GM12874 (cell line): ENCODE results near the gene BTBD10.

ENCODE experiments used
- CTCF ChIP-seq: IDR thresholded peaks from 2 replicates; pipeline ENCODE4 v1.5.1; 2011; ENCODE audit warnings: low read depth, mild to moderate bottlenecking, control low read depth, low read length, moderate library complexity; ENCODE audit not compliant: insufficient read depth

Gene BTBD10

DNA sequence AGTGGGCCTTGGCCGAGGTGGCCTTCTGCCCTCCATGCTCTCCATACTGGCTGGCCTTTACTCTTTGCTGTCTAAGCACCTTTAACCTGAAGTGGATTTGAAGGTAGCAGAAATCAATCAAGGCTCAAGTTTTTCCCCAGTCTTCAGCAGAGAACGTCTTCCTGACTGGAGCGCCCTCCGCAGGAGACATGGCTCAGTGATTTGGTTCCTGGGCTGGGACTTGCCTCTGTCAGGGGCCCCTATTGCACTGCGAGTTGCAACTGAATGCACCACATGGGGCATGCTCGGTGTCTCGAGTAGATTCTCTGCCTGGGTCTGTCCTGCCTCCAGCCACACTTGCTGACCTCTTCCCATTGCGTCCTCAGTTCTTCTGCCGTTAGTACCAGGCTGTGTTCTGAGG, 105.8 kb downstream of the BTBD10 start:
- no peak for TF ChIP-seq CTCF

DNA sequence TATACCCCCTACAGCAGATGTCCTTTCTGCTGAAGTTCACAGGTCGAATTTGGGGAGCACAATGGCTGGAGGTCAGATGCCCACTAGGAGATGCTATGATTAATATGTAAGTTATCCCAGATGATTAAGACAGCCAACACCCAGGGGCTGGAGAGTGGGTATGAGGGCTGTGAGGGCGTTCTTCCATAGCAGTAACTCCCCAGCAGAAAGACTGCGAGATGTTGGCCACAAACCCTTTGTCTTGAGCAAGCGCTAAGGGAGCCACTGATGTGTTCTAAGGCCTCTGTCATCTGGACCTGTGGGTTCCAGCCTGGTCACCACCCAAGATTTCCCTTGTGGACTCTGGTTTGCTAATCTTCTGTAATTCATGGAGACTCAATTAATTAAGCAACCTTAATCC, 107.8 kb downstream of the BTBD10 start:
- TF ChIP-seq CTCF, result no peak

- 0 out of 2 replicates have a peak, but pooled peaks have one; percentile 8 for TF ChIP-seq CTCF
Observed at GRCh38 chr11:13354335-13354734, 108.7 kb downstream of the BTBD10 start.

- no peak for TF ChIP-seq CTCF
Observed at GRCh38 chr11:13352711-13353110, 110.3 kb downstream of the BTBD10 start.

DNA sequence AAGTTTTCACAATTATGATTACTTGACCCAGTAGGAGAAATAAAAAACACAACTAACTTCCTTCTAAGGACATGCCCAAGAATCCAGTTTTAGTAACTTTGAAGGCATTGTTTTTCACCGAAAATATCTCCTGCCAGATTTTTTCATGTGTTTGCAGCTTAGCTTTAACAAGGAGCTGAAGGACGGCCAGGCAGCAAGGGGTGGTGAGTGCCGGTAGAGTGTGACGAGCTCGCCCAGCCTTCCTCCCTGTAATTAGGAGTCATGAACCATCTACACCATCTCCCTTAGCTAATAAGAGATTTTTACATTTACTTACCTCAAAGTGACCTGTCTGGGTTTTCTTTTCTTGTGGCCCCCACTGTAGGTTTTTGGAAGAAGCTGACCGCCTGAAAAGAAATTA, 113.4 kb downstream of the BTBD10 start:
- no peak for TF ChIP-seq CTCF

GRCh38 chr11:13349046-13349445, 114.0 kb downstream of the BTBD10 start:
- no peak for TF ChIP-seq CTCF

DNA sequence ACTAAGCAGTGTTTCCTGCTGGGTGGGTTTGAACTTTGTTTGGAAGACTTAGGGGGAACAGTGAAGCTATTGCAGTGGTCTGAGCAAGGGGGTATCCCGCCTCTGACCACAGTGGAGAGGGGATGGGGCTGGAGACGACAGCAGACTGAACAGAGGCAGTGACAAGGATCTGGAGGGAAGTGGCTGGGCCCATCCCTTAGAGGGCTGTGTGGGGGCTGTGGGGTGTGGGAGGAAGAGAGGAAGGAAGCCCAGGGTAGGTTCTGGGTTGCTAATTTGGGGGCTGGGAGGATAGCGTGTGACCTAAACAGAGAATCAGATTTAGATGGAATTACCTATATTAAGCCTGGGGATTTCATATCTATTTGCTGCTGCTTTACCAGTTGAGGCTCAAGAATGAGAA, 114.7 kb downstream of the BTBD10 start:
- no peak for TF ChIP-seq CTCF

DNA sequence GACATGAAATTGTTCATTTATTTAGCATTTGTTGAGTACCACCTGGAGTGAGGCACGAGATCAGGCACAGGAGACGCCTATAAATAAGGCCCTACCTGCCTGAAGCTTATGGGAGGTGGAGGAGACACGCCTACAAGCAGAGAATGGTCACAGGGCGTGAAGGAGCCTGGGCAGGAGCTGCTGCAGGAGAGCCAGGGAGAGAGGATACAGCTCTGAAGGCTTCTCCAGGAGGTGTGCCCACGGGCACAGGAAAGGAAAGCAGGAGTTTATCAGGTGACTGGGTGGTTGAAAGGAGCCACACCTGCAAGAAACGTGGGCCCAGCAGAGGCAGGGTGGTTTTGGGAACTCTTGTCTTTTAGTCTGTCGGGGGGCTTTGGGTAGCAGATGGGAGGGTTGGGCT, 115.1 kb downstream of the BTBD10 start:
- no peak for TF ChIP-seq CTCF
